ENCODE results near the gene GRIN3B.

The GRIN3B gene

GRCh38 chr19:990119-990571, 10.1 kb upstream of the GRIN3B start:
- DNase-seq (ENCODE audit: low read depth in 1 of 2, low spot score in 1 of 2): no peak

DNA sequence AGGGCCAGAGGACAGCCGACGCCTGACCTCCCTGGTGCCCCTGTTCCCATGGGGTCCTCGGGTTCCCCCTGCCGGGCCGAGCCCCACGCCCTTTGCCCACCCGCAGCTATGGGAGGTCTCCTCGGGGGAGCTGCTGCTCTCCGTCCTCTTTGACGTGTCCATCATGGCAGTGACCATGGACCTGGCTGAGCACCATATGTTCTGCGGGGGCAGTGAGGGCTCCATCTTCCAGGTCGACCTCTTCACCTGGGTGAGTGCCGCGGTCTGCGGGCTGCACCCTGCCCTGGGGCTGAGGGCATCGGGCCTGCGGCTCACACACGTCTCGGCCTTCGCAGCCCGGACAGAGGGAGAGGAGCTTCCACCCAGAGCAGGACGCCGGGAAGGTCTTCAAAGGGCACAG, 9.5 kb upstream of the GRIN3B start:
- no peak for DNase-seq (ENCODE audit: low read depth in 1 of 2, low spot score in 1 of 2)

DNA sequence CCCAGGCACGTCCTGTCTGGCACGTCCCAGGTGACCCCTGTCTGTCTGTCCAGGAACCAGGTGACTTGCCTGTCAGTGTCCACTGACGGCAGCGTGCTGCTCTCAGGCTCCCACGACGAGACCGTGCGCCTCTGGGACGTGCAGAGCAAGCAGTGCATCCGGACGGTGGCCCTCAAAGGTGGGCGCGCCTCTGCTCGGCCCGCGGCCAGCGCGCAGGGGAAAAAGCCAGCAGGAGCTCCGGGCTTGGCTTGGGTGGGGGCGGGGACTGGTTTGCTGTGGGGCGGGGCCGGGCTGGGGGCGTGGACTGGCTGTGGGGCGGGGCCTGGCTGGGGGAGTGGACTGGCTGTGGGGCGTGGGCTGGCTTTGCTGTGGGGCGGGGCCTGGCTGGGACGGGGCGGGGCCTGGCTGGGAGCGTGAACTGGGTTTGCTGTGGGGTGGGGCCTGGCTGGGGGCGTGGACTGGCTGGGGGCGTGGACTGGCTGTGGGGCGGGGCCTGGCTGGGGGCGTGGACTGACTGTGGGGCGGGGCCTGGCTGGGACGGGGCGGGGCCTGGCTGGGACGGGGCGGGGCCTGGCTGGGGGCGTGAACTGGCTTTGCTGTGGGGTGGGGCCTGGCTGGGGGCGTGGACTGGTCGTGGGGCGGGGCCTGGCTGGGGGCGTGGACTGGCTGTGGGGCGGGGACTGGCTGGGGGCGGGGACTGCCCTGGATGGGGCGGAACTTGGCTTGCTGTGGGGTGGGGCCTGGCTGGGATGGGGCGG, 8.9 kb upstream of the GRIN3B start:
- DNase-seq (ENCODE audit: low read depth in 1 of 2, low spot score in 1 of 2): peak in 1 of 2 donors; percentile 44

DNA sequence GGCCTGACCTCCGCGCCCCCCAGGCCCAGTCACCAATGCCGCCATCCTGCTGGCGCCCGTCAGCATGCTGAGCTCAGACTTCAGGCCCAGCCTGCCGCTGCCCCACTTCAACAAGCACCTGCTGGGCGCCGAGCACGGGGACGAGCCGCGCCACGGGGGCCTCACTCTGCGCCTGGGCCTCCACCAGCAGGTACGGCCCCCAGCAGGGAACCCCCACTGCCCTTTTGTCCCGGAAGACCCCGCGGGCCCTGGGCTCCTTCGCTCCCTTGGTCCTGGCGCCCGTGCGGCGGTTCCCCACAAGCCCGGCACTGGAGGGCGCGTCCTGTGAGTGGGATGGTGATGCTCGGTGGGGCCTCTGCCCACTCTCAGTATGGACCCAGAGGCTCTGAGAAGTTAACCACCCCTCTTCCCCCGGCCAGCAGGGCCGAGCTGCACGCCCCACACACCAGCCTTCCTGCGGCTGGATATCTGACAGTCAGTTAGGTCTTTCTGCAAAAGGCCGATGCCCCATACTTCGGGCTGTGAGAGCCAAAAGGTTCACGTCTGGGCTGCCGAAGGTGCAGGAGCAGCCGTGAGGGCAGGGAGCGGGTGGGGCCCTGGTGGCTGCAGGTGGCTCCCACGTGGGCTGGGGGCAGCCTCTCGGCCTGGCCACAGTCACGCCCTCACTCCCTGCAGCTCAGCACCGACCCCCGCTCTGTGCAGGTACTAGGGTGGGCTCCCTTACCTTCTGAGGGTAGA, 8.1 kb upstream of the GRIN3B start:
- no peak for DNase-seq (ENCODE audit: low read depth in 1 of 2, low spot score in 1 of 2)

GRCh38 chr19:992670-993055, 7.6 kb upstream of the GRIN3B start:
- DNase-seq (ENCODE audit: low read depth in 1 of 2, low spot score in 1 of 2): no peak

- DNase-seq (ENCODE audit: low read depth in 1 of 2, low spot score in 1 of 2): no peak
Measured at GRCh38 chr19:993361-993830, 6.8 kb upstream of the GRIN3B start.

- DNase-seq (ENCODE audit: low read depth in 1 of 2, low spot score in 1 of 2): no peak
Measured at GRCh38 chr19:993831-994393, 6.3 kb upstream of the GRIN3B start.

DNA sequence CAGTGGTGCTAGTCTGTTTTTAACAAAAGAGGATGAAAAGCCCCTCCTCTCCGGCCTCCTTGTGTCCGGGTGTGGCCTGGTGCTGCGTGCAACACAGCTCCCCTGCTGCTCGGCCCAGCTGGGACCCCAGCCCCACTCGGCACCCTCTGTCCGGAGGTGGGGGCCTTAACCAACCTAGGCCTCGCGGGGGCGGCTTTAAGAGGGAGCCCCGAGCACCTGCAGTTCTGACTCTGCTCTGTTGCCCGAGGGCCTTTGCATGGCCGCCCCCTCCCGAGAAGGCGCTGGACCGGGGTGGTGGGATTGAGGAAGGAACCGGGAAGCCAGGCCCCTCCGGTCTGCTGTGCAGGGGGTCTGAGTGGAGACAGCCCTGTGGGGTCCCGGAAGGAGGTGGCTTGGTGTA, 5.7 kb upstream of the GRIN3B start:
- DNase-seq (ENCODE audit: low read depth in 1 of 2, low spot score in 1 of 2): no peak

- no peak for DNase-seq (ENCODE audit: low read depth in 1 of 2, low spot score in 1 of 2)
Measured at GRCh38 chr19:995051-995827, 5.0 kb upstream of the GRIN3B start.

DNA sequence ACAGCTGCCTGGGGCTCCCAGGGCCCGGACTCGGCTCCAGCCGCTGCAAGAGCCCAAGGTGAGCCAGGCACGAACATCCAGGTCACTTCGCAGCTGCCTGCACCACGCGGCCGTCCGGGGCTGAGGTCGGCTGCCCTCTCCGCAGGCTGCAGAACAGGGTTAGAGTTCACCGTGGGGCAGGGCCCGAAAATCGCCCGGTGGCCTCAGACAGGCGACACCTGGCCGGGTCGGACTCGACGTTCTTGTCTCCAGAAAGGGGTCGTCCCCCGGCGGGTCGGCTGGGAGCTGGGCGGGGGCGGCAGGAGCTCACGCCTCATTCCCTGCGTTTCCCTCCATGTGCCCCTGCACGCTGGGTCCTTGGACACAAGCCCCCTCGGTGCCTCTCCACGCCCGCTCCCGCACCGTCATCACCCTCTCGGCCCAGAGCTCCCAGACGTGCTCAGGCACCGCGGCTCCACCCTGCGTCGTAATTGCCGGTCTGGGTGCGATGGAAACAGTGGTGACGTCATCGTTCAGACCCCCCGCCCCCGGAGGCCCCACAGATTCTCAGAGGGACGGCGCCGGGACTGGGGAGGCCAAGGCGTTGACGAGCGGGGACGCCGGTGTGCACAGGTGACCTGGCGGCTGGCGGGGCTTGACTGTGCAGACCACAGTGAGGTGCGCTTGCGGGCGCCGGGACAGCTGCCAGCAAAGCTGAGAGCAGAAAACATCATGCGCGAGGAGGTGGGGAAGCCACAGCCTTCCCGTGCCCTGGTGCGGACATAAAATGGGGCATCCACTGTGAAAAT, 4.0 kb upstream of the GRIN3B start:
- DNase-seq (ENCODE audit: low read depth in 1 of 2, low spot score in 1 of 2): peak; percentile 52 to 64

DNA sequence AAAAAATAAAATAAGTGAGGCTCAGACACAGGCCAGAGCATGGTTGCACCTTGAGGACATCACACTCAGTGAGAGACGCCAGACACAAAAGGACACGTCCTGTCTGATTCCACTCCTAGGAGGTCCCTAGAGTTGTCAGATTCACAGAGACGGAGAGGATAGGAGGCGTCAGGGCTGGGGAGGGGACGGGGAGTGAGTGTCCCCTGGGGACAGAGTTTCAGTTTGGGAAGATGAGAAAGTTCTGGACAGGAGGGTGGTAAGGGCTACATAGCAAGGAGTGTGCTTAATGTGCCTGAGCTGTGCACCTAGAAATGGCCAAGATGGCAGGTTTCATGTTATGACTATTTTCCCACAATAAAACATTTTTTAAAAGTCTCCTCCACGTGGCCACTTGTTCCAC, 2.2 kb upstream of the GRIN3B start:
- no peak for DNase-seq (ENCODE audit: low read depth in 1 of 2, low spot score in 1 of 2)

- no peak for DNase-seq (ENCODE audit: low read depth in 1 of 2, low spot score in 1 of 2)
Measured at GRCh38 chr19:999379-999719, 870 bp upstream of the GRIN3B start.

DNA sequence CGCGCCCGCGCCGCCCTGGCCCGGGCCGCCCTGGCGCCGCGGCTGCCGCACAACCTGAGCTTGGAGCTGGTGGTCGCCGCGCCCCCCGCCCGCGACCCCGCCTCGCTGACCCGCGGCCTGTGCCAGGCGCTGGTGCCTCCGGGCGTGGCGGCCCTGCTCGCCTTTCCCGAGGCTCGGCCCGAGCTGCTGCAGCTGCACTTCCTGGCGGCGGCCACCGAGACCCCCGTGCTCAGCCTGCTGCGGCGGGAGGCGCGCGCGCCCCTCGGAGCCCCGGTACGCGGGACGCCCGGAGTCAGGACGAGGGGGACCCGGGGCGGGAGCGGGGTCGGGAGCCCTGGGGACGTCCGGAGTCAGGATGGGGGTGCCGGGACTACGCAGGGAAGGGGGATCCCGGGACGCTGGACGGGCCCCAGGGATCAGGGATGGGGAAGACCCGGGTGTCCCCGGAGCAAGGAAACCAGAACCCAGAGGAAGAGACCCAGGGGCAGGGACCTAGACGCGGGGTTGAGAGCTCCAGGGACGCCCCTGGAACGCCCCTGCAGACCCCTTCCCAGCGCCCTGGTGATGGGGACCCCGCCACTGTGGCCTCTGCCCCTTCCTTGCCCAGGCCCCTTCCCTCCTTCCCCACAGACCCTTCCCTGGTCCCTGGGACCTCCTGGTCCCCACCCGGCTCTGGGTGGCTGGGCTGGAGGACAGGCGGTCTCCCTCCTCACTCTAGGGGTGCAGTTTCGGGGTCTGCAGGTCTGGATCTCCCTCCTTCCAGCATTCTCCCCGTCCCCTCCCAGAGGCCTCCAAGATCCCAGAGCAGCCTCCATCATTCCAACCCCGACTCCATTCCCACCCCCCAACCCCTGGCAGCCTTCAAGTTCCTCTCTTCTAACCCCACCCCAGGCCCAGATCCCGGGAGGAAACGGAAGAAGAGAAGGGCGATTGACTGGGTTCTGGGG, 645 bp downstream of the GRIN3B start:
- DNase-seq (ENCODE audit: low read depth in 1 of 2, low spot score in 1 of 2): no peak

DNA sequence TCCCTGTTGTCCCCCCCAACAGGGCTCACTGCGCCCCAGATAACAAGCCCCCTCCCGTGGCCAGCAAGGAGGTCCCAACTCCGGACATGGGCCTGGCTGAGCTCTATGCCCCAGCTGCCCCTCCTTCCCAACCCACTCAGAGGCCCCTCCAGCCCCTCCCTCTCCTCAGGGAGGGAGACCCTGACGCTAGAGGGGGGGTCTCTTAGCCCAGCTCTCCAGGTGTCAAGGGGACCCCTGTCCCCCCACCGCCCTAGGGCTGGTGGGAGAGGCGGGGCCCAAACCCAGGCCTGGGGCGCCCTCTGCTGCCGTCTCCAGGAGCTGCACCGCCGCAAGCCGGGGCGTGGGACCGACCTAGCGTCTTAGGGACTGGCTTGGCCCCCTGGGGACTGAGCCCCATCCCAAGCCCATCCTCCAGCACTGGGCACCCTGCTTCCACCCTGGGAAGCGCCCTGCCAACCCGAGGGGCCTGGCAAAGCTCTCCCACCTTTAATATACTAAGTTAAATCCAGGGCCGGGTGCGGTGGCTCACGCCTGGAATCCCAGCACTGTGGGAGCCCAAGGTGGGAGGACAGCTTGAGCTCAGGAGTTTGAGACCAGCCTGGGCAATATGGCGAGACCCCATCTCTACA, 1.4 kb downstream of the GRIN3B start:
- peak; percentile 58 to 60 for DNase-seq (ENCODE audit: low read depth in 1 of 2, low spot score in 1 of 2)

DNA sequence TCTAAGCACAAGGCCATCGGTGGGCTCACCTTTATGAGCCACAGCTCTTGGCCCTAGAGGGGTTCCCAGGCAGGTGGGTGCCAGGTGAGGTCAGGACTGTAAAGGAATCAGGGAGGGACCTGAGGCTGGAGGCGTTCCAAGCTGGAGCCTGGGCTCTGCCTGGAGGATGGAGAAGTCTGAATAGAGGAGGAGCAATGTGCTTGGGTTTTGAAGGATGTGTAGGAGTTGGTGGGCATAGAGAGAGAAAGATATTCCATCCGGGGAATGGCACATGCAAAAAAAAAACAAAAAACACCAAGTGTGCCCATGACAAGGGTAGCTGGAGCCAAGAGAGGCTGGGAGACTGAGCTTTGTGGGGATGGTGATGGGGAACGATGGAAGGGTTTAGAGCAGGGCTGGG, 2.4 kb downstream of the GRIN3B start:
- no peak for DNase-seq (ENCODE audit: low read depth in 1 of 2, low spot score in 1 of 2)

DNA sequence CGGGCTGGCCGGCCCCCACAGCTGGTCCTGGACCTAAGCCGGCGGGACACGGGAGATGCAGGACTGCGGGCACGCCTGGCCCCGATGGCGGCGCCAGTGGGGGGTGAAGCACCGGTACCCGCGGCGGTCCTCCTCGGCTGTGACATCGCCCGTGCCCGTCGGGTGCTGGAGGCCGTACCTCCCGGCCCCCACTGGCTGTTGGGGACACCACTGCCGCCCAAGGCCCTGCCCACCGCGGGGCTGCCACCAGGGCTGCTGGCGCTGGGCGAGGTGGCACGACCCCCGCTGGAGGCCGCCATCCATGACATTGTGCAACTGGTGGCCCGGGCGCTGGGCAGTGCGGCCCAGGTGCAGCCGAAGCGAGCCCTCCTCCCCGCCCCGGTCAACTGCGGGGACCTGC, 3.1 kb downstream of the GRIN3B start:
- DNase-seq (ENCODE audit: low read depth in 1 of 2, low spot score in 1 of 2): no peak

- no peak for DNase-seq (ENCODE audit: low read depth in 1 of 2, low spot score in 1 of 2)
Measured at GRCh38 chr19:1004204-1004802, 4.1 kb downstream of the GRIN3B start.

- no peak for DNase-seq (ENCODE audit: low read depth in 1 of 2, low spot score in 1 of 2)
Measured at GRCh38 chr19:1004803-1005664, 4.8 kb downstream of the GRIN3B start.
